Adrenal gland (tissue), 12 donors: Measurements from ENCODE around the gene RIC8B. TPM values are rescaled to one million over a fixed set of nuclear protein-coding genes. Genes with fewer than 3 reads are reported as not detected.

Source experiments
- DNase-seq, 7 donors: peaks; one replicate each; pipeline ENCODE4 v3.0.0-alpha.2; 2019 to 2020
- H3K27ac ChIP-seq, 5 donors: fragments of 200-600 bp; sonication (generic) in 4 of 5; 1 replicate in 3 of 5; 2 replicates in 2 of 5; pipeline versions ENCODE4 v1.5.1 to v1.8.0; 2016 to 2020; ENCODE audit warnings: mild to moderate bottlenecking in 1 of 5
- H3K27me3 ChIP-seq: fragments of 200-600 bp; 2 replicates; pipeline ENCODE4 v1.8.0; 2021
- H3K36me3 ChIP-seq, 2 donors: fragments of 200-600 bp; replicated peaks in 1 of 2; 1 replicate in 1 of 2; 2 replicates in 1 of 2; pipeline versions ENCODE4 v1.5.1 to v1.8.0; 2018 to 2022
- H3K4me1 ChIP-seq, 2 donors: fragments of 200-600 bp; replicated peaks in 1 of 2; 1 replicate in 1 of 2; 2 replicates in 1 of 2; pipeline versions ENCODE4 v1.5.1 to v1.8.0; 2018 to 2021
- H3K4me3 ChIP-seq, 4 donors: fragments of 200-600 bp; sonication (generic) in 3 of 4; one replicate each; pipeline ENCODE4 v1.5.1; 2016 to 2018
- H3K9me3 ChIP-seq, 3 donors: fragments of 200-600 bp; sonication (generic) in 1 of 3; replicated peaks in 1 of 3; 1 replicate in 2 of 3; 2 replicates in 1 of 3; pipeline versions ENCODE4 v1.5.1 to v1.8.0; 2016 to 2021
- POLR2A ChIP-seq, 2 donors: fragments of 450-650 bp; IDR thresholded peaks; one replicate each; pipeline ENCODE4 v1.6.1; 2017; ENCODE audit warnings: antibody characterized with exemption in 2 of 2, mild to moderate bottlenecking in 2 of 2, moderate library complexity in 1 of 2
- WGBS, 4 donors: extraction: QIAGEN DNeasy Blood & Tissue Kit in 2 of 4; methylation state at CpG; one replicate each; pipeline versions ENCODE4 v1.1.5 to v1.1.7; 2013 to 2017; 5-methylcytosine and 5-hydroxymethylcytosine counted together
- intact Hi-C, 2 donors: fragments of 100-400 bp; cut with DNase I; formaldehyde crosslinking; loops; one replicate each; pipeline versions ENCODE4 v1.14.1 to v1.15.0; 2022 to 2023
- polyA plus RNA-seq, 3 donors: library from polyadenylated mRNA; stranded (reverse); fragments of 200-250 nt in 2 of 3; fragments of 350-450 nt in 1 of 3; fragmentation: Illumina TruSeq in 1 of 3; extraction: RNeasy Lipid Tissue Mini Kit (QIAGEN cat#74804) in 1 of 3; gene quantifications; one replicate each; pipeline ENCODE4 v1.2.3, GENCODE V29; 2013 to 2014
- total RNA-seq, 9 donors: library from RNA; depleted of rRNA in 4 of 9; stranded (reverse); fragments of >200 nt in 4 of 9; fragments of 120-200 nt in 1 of 9; fragmentation: NEBNext Ultra II Directional in 1 of 9; extraction: Animal tissue kit (Norgen Biotek cat#: 25700) in 1 of 9; gene quantifications; one replicate each; pipeline versions ENCODE4 v1.1.0 to v1.2.4, GENCODE V29; 2013 to 2023
- TF ChIP-seq, protein P1 (sequence below), 6 experiments: fragments of 450-650 bp in 4 of 6; fragments of 200-600 bp in 2 of 6; sonication (generic) in 1 of 6; IDR thresholded peaks; 1 replicate in 5 of 6; 2 replicates in 1 of 6; pipeline versions ENCODE4 v1.5.1 to v1.8.0; 2016 to 2021; ENCODE audit warnings: antibody characterized with exemption in 6 of 6, mild to moderate bottlenecking in 2 of 6, moderate library complexity in 1 of 6
- donor health status: healthy with polysubstance abuse.
- donor health status: Bipolar disorder and iron deficiency.
- donor health status: DM: yes; HTN: yes; CAD: no.
- donor health status: DM: no; HTN: no; CAD: no.
- donor health status: DM: no; HTN: no; CAD: no.
- donor health status: DM: yes; HTN: yes; CAD: no.

RIC8B gene
- total and polyA plus RNA-seq, 12 donors, result 5.1 to 29.3 (median 14.5) TPM

GRCh38 chr12:106865683-106866082 lies 91.2 kb downstream of the RIC8B start:
- DNase-seq, result no peak
- peaks cover 0 to 15% of the 10 kb centered on the region in 2 donors for H3K4me1 ChIP-seq
- no peaks in the 10 kb centered on the region for H3K27me3 ChIP-seq
- no peaks in the 10 kb centered on the region for H3K9me3 ChIP-seq
- H3K4me3 ChIP-seq, result no peak overlapping the region
- H3K27ac ChIP-seq, result no peak overlapping the region
- 84 to 88% (median 86%) methylated on average over 3 of the region's 3 CpGs for WGBS, 4 donors
- H3K36me3 ChIP-seq, result no peaks in the 10 kb centered on the region
- no peak for TF ChIP-seq POLR2A (IDR thresholded peaks at IDR 0.05)
- TF ChIP-seq, protein P1, sequence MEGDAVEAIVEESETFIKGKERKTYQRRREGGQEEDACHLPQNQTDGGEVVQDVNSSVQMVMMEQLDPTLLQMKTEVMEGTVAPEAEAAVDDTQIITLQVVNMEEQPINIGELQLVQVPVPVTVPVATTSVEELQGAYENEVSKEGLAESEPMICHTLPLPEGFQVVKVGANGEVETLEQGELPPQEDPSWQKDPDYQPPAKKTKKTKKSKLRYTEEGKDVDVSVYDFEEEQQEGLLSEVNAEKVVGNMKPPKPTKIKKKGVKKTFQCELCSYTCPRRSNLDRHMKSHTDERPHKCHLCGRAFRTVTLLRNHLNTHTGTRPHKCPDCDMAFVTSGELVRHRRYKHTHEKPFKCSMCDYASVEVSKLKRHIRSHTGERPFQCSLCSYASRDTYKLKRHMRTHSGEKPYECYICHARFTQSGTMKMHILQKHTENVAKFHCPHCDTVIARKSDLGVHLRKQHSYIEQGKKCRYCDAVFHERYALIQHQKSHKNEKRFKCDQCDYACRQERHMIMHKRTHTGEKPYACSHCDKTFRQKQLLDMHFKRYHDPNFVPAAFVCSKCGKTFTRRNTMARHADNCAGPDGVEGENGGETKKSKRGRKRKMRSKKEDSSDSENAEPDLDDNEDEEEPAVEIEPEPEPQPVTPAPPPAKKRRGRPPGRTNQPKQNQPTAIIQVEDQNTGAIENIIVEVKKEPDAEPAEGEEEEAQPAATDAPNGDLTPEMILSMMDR (IDR thresholded peaks at IDR 0.05), result no peak
- intact Hi-C loops, result no loop called here

GRCh38 chr12:106866426-106867080 lies 92.1 kb downstream of the RIC8B start:
- 84 to 91% (median 87%) methylated on average over 5 of the region's 5 CpGs for WGBS, 4 donors
- no peak for TF ChIP-seq POLR2A (IDR thresholded peaks at IDR 0.05)
- TF ChIP-seq, protein P1 (IDR thresholded peaks at IDR 0.05), result no peak
- no peaks in the 10 kb centered on the region for H3K9me3 ChIP-seq
- no peak overlapping the region for H3K4me3 ChIP-seq
- no peaks in the 10 kb centered on the region for H3K36me3 ChIP-seq
- no peak for DNase-seq
- no peaks in the 10 kb centered on the region for H3K27me3 ChIP-seq
- intact Hi-C loops, result no loop called here
- no peak overlapping the region for H3K27ac ChIP-seq
- peaks cover 0 to 22% of the 10 kb centered on the region in 2 donors for H3K4me1 ChIP-seq

DNA sequence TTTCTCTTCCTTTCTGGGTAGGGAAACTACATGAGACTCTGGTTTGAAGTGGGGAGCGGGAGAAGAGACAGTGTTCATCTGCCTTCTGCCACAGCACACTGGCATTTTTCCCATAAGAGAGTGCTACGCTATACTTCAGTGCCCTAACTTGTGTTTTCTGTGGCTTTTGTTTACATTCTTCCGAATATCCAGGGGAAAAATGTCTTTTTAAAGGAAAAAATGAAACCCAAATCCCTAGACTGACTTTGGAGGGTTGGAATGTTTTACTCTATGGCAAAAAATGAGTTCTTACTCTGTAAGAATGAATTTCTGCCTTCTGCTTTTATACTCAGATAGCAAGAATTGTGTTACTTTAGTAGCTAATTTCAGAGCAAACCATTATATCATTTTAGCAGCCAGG lies 93.2 kb downstream of the RIC8B start:
- no peak overlapping the region for H3K27ac ChIP-seq
- intact Hi-C loops, result no loop called here
- H3K4me1 ChIP-seq, result peaks cover 0 to 23% of the 10 kb centered on the region in 2 donors
- H3K4me3 ChIP-seq, result no peak overlapping the region
- H3K9me3 ChIP-seq, result no peaks in the 10 kb centered on the region
- no peak for DNase-seq
- H3K36me3 ChIP-seq, result no peaks in the 10 kb centered on the region
- TF ChIP-seq, protein P1 (IDR thresholded peaks at IDR 0.05), result no peak
- no peak for TF ChIP-seq POLR2A (IDR thresholded peaks at IDR 0.05)
- H3K27me3 ChIP-seq, result no peaks in the 10 kb centered on the region
- 89 to 94% (median 93%) methylated on average over 3 of the region's 3 CpGs for WGBS, 4 donors

DNA sequence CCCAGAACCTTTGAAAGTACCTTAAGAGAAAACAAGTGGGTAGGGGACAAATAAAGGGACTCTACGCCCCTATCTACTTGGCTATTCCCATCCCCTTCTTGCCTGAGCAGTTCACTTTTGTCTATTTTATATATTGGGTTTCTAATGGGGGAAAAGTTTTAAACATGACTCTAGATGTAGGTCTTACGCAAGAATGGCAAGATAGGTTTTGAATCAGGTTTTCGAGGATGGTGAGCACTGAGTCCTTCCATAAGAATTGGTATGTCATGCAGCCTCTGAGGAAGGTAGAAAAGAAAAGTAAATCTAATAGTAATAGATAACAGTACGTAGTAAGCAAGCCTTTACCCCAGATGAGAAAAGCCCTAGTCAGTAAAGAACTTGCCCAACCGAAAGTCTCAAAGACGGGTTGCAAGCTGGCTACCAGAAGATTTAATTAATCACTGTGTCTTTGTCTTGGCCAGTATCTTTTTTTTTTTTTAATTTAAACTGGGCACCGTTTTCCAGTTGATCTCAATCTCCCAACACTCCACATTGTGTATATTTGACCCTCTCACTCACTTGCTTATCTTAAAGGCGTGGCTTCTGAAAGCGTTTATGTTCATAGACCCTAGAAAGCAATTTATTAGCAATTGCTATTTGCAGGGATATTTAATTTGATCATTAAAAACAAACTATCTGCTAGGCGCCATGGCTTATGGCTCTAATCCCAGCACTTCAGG lies 94.7 kb downstream of the RIC8B start:
- Histone ChIP-seq H3K4me3 (no peak overlapping the region), H3K4me1 (peaks cover 0 to 23% of the 10 kb centered on the region in 2 donors), H3K27ac (no peak overlapping the region), H3K27me3 (no peaks in the 10 kb centered on the region), H3K9me3 (no peaks in the 10 kb centered on the region), H3K36me3 (no peaks in the 10 kb centered on the region)
- no peak for DNase-seq
- no peak for TF ChIP-seq POLR2A (IDR thresholded peaks at IDR 0.05)
- TF ChIP-seq, protein P1 (IDR thresholded peaks at IDR 0.05), result no peak
- 90 to 92% (median 92%) methylated on average over 10 of the region's 10 CpGs for WGBS, 4 donors
- intact Hi-C loops, result no loop called here
